Stomach (tissue), 9 donors: ENCODE results near the gene FAM171A1. TPM values are rescaled to one million over a fixed set of nuclear protein-coding genes. Genes with fewer than 3 reads are reported as not detected.

ENCODE experiments used
- DNase-seq, 2 donors: peaks; one replicate each; pipeline versions ENCODE4 v3.0.0 to v3.0.0-alpha.2; 2013 to 2019
- H3K27ac ChIP-seq, 5 donors: fragments of 200-600 bp in 4 of 5; sonication (generic) in 4 of 5; one replicate each; pipeline ENCODE4 v1.5.1; 2013 to 2019; ENCODE audit warnings: mild to moderate bottlenecking in 1 of 5, moderate library complexity in 1 of 5
- H3K27me3 ChIP-seq, 3 donors: fragments of 200-600 bp; sonication (generic); one replicate each; pipeline ENCODE4 v1.5.1; 2017 to 2019; ENCODE audit warnings: mixed run types in 1 of 3
- H3K36me3 ChIP-seq, 4 donors: fragments of 200-600 bp; sonication (generic); 1 replicate in 3 of 4; 2 replicates in 1 of 4; pipeline ENCODE4 v1.5.1; 2016 to 2019
- H3K4me1 ChIP-seq, 4 donors: fragments of 200-600 bp; sonication (generic); one replicate each; pipeline ENCODE4 v1.5.1; 2016 to 2019
- H3K4me3 ChIP-seq, 4 donors: fragments of 200-600 bp; sonication (generic) in 3 of 4; one replicate each; pipeline ENCODE4 v1.5.1; 2016 to 2019; ENCODE audit warnings: mild to moderate bottlenecking in 1 of 4
- H3K9me3 ChIP-seq, 4 donors: fragments of 200-600 bp; sonication (generic); one replicate each; pipeline ENCODE4 v1.5.1; 2016 to 2019
- CTCF ChIP-seq, 7 experiments: fragments of 450-650 bp in 4 of 7; fragments of 200-600 bp in 3 of 7; sonication (generic) in 3 of 7; IDR thresholded peaks; one replicate each; pipeline ENCODE4 v1.5.1; 2016 to 2019; ENCODE audit warnings: antibody characterized with exemption in 7 of 7, control low read depth in 2 of 7, mild to moderate bottlenecking in 1 of 7
- EP300 ChIP-seq: sonication (generic); formaldehyde crosslinking; IDR thresholded peaks from one replicate; pipeline ENCODE4 v1.6.1; 2017; ENCODE audit warnings: antibody characterized with exemption
- POLR2A ChIP-seq, 4 donors: fragments of 450-650 bp; IDR thresholded peaks; one replicate each; pipeline ENCODE4 v1.6.1; 2016; ENCODE audit warnings: antibody characterized with exemption in 4 of 4, control low read depth in 2 of 4, mild to moderate bottlenecking in 1 of 4, moderate library complexity in 1 of 4
- POLR2AphosphoS5 ChIP-seq, 3 donors: sonication (generic); formaldehyde crosslinking; IDR thresholded peaks; one replicate each; pipeline ENCODE4 v1.6.1; 2016; ENCODE audit warnings: antibody characterized with exemption in 3 of 3
- WGBS, 5 donors: extraction: QIAGEN DNeasy Blood & Tissue Kit in 3 of 5; methylation state at CpG; one replicate each; pipeline versions ENCODE4 v1.1.5 to v1.1.7; 2013 to 2018; 5-methylcytosine and 5-hydroxymethylcytosine counted together
- intact Hi-C: fragments of 100-400 bp; cut with DNase I; formaldehyde crosslinking; loops from one replicate; pipeline ENCODE4 v1.15.1; 2023; ENCODE audit warnings: low total_unique reads
- polyA plus RNA-seq, 3 donors: library from polyadenylated mRNA; stranded (reverse); fragments of 200-250 nt; gene quantifications; one replicate each; pipeline ENCODE4 v1.2.3, GENCODE V29; 2013
- total RNA-seq, 5 donors: library from RNA; depleted of rRNA; stranded (reverse); fragments of >200 nt; gene quantifications; one replicate each; pipeline versions ENCODE4 v1.1.0 to v1.2.3, GENCODE V29; 2014 to 2016
- donor health status: healthy with polysubstance abuse.
- donor health status: Bipolar disorder and iron deficiency.
- donor health status: healthy.

FAM171A1 gene
- total and polyA plus RNA-seq, 8 donors: 1.8 to 98.7 (median 10.3) TPM

- Histone ChIP-seq H3K36me3 (no peaks in the 10 kb centered on the region), H3K27me3 (no peaks in the 10 kb centered on the region), H3K4me1 (peaks cover 7 to 48% (median 34%) of the 10 kb centered on the region in 4 donors), H3K27ac (peak overlapping the region; percentile 17 to 76 (median 48)), H3K4me3 (peak overlapping the region in 2 of 4 donors; percentile 19 to 31), H3K9me3 (no peaks in the 10 kb centered on the region)
- intact Hi-C loops: no loop called here
- no peak for TF ChIP-seq POLR2AphosphoS5 (IDR thresholded peaks at IDR 0.05)
- TF ChIP-seq EP300: no peak
- TF ChIP-seq CTCF (IDR thresholded peaks at IDR 0.05): no peak
- TF ChIP-seq POLR2A (IDR thresholded peaks at IDR 0.05): no peak
- WGBS, 5 donors: 51 to 65% (median 57%) methylated on average over 16 of the region's 16 CpGs
- DNase-seq: peak in 1 of 2 donors; percentile 55
These were observed 201.3 kb downstream of the FAM171A1 start for GRCh38 chr10:15169555-15170401.

GRCh38 chr10:15168786-15169554 is 202.1 kb downstream of the FAM171A1 start:
- intact Hi-C loops: no loop called here
- Histone ChIP-seq H3K27ac (peak overlapping the region; percentile 17 to 76 (median 48)), H3K4me1 (peaks cover 7 to 48% (median 34%) of the 10 kb centered on the region in 4 donors), H3K36me3 (no peaks in the 10 kb centered on the region), H3K4me3 (peak overlapping the region; percentile 16 to 98 (median 28)), H3K27me3 (no peaks in the 10 kb centered on the region), H3K9me3 (no peaks in the 10 kb centered on the region)
- 12 to 30% (median 21%) methylated on average over 17 to 41 of the region's 44 CpGs for WGBS, 5 donors
- TF ChIP-seq POLR2AphosphoS5 (IDR thresholded peaks at IDR 0.05) (peak in 2 of 3 donors; percentile 25 to 77), CTCF (IDR thresholded peaks at IDR 0.05) (no peak)
- DNase-seq: peak; percentile 97 to 98

GRCh38 chr10:15168291-15168785 is 202.8 kb downstream of the FAM171A1 start, which contains the start of gene NMT2:
NMT2 (minus strand) TSS chr10:15168693; CDS start chr10:15168612, 81 bp downstream.
- peak in 1 of 2 donors; percentile 96 for DNase-seq
- no peaks in the 10 kb centered on the region for H3K27me3 ChIP-seq
- intact Hi-C loops: no loop called here
- H3K36me3 ChIP-seq: no peaks in the 10 kb centered on the region
- H3K4me3 ChIP-seq: peak within 1 kb of the TSS; percentile 96 to 98 (median 97)
- H3K4me1 ChIP-seq: peaks cover 7 to 50% (median 34%) of the 10 kb centered on the region in 4 donors
- TF ChIP-seq EP300 (no peak), CTCF (IDR thresholded peaks at IDR 0.05) (peak in 4 of 7 experiments; percentile 18 to 52 (median 30)), POLR2A (IDR thresholded peaks at IDR 0.05) (peak in 2 of 4 donors; percentile 46 to 61), POLR2AphosphoS5 (IDR thresholded peaks at IDR 0.05) (peak; percentile 92 to 96 (median 95))
- H3K9me3 ChIP-seq: no peaks in the 10 kb centered on the region
- H3K27ac ChIP-seq: peak within 1 kb of the TSS; percentile 92 to 99 (median 93)
- WGBS, 5 donors: 0 to 1% (median 0%) methylated on average over 9 to 70 of the region's 70 CpGs; no CpG with 5 or more reads in 1 of the 5 donors
